ENCODE data around the gene DGKB.

DGKB gene

GRCh38 chr7:14760730-14761478 lies 141.6 kb downstream of the DGKB start:
- DNase-seq (ENCODE audit: low read depth), result no peak

GRCh38 chr7:14759785-14760184 lies 142.8 kb downstream of the DGKB start:
- no peak for DNase-seq (ENCODE audit: low read depth)

- no peak for DNase-seq (ENCODE audit: low read depth)
Observed at GRCh38 chr7:14754631-14755030, 147.9 kb downstream of the DGKB start.

- DNase-seq (ENCODE audit: low read depth), result no peak
Observed at GRCh38 chr7:14752301-14752700, 150.2 kb downstream of the DGKB start.

GRCh38 chr7:14751461-14751860 lies 151.1 kb downstream of the DGKB start:
- no peak for DNase-seq (ENCODE audit: low read depth)

- peak; percentile 70 for DNase-seq (ENCODE audit: low read depth)
Observed at GRCh38 chr7:14748461-14748860, 154.1 kb downstream of the DGKB start.

GRCh38 chr7:14747701-14748100 lies 154.8 kb downstream of the DGKB start:
- no peak for DNase-seq (ENCODE audit: low read depth)

- DNase-seq (ENCODE audit: low read depth), result no peak
Observed at GRCh38 chr7:14745076-14745475, 157.5 kb downstream of the DGKB start.

- DNase-seq (ENCODE audit: low read depth), result no peak
Observed at GRCh38 chr7:14740606-14741005, 161.9 kb downstream of the DGKB start.

GRCh38 chr7:14739841-14740185 lies 162.7 kb downstream of the DGKB start:
- DNase-seq (ENCODE audit: low read depth), result no peak

GRCh38 chr7:14739168-14739840 lies 163.2 kb downstream of the DGKB start:
- DNase-seq (ENCODE audit: low read depth), result no peak

GRCh38 chr7:14738086-14738485 lies 164.5 kb downstream of the DGKB start:
- no peak for DNase-seq (ENCODE audit: low read depth)

- no peak for DNase-seq (ENCODE audit: low read depth)
Observed at GRCh38 chr7:14734839-14735321, 167.7 kb downstream of the DGKB start.

GRCh38 chr7:14720785-14721184 lies 181.8 kb downstream of the DGKB start:
- DNase-seq (ENCODE audit: low read depth), result no peak

- no peak for DNase-seq (ENCODE audit: low read depth)
Observed at GRCh38 chr7:14717816-14718215, 184.7 kb downstream of the DGKB start.

- DNase-seq (ENCODE audit: low read depth), result no peak
Observed at GRCh38 chr7:14717169-14717568, 185.4 kb downstream of the DGKB start.

- DNase-seq (ENCODE audit: low read depth), result no peak
Observed at GRCh38 chr7:14714161-14714728, 188.3 kb downstream of the DGKB start.

GRCh38 chr7:14698239-14698638 lies 204.3 kb downstream of the DGKB start:
- no peak for DNase-seq (ENCODE audit: low read depth)

- DNase-seq (ENCODE audit: low read depth), result no peak
Observed at GRCh38 chr7:14697684-14698083, 204.9 kb downstream of the DGKB start.

GRCh38 chr7:14691597-14692203 lies 210.9 kb downstream of the DGKB start:
- DNase-seq (ENCODE audit: low read depth), result no peak

GRCh38 chr7:14691034-14691433 lies 211.5 kb downstream of the DGKB start:
- DNase-seq (ENCODE audit: low read depth), result no peak

GRCh38 chr7:14690486-14690885 lies 212.1 kb downstream of the DGKB start:
- no peak for DNase-seq (ENCODE audit: low read depth)

- DNase-seq (ENCODE audit: low read depth), result no peak
Observed at GRCh38 chr7:14690075-14690474, 212.5 kb downstream of the DGKB start.

All from GM04503 (cell line).